HL-60/S4 treated with phorbol 12-myristate 13-acetate at 8.2 ng/mL for 4 days and 3 days (cell line): ENCODE results near the gene OMP.

Experiments used
- in situ Hi-C: fragments of 300-500 bp; cut with MboI; formaldehyde crosslinking; loops from 2 replicates; pipeline ENCODE4 v1.15.0; 2022; ENCODE audit warnings: low sequenced_read_pairs

The OMP gene

DNA sequence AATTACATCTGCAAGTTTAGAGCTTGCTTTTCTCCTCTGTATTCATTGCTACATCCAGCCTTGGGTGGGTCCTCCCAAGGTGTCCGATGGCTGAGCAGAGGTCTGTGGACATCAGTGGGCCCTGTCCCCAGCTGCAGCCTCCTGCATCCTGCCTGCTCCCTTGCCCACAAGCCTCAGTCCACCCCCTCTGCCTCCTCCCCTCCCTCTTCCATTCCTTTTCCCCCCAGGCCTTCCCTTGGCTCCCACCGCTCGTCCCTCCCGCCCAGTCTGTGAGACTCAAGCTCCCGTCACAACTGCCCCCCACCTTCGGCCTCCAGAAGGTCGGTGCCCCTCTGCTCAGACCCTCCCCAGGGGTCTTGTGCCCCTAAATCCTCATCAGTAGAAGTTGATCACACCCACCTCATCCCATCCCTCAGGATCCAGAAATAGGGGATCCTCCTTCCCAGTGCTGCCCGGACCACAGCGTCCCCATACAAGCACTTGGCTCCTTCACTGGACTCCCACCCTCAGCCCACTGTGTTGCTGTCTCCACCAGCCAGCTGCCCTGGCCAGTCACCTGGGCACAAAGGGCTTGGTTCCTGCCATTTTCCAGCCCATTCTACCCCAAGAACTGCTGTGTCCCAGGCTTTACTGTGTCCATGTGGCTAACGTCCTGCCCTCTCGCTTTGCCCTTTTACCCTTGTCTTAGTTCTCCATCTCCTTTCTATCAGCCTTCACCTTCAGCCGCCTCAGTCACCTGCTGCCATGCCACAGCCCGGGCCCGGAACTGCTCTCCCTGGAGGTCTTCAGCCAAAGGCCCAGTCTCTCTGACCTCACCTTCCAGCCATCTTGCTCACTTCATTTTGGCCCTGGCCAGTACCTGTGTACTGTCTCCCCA lies 2.2 kb upstream of the OMP start:
- in situ Hi-C loops = no loop called here

DNA sequence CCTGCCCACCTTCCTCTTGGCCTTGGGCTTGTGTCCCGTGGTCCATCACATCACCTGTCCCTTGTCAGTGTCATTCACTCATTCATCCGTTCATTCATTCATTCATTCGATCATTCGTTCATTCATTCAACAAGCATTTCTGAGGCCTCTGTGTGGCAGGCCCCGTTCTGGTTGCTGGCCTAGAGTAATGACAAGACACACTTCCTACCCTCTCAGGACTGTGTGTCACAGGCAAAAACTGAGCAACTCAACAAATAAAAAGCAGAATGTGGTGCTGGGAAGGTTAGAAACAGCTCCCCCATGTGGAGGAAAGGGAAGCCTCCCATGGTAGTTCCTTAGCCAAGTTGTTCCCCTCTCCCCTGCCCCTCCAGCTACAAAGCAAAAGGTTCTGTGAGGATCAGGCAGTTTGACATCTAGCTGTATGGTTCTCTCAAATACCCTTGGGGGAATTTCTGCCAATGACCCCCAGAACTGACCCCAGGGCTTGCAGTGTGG lies 1.6 kb upstream of the OMP start:
- in situ Hi-C loops = no loop called here

DNA sequence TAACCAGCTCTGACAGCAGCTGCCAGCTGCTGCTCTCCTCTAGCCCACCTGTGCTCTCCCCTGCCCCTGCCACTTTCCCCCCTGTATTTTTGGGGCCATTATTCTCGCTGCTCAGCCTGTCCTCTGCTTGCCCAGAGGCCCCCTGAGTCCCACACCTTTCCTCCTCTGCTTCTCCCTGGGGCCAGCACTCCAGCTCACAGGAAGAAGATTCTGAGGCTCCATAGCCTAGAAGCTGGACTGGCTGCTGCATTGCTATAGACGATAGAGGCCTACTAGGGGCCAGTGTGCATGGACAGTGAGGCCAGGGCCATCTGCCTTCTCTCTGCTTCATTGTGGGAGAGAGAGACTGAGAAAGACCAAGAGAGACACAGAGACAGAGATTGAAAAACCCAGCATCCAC lies 679 bp downstream of the OMP start:
- in situ Hi-C loops = no loop called here

DNA sequence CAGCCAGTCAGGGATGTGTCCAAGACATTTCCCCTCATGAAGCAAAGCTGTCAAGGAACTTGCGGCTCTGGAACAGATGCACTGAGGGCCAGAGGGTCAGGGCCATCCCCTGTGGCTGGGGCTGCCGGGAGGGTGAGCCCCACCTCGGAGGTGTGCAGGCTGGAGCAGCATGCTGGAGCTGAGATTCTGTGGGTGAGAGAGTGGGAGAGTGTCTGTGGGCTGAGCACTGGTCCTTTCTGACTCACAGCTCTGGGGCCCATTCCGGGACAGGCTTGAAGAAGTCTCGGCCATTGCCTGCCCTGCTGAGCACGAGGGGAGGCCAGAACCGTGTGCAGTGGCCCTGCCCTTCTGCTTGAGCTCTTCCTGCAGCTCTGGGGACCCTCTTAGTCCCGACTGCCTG lies 2.1 kb downstream of the OMP start:
- in situ Hi-C loops = no loop called here

DNA sequence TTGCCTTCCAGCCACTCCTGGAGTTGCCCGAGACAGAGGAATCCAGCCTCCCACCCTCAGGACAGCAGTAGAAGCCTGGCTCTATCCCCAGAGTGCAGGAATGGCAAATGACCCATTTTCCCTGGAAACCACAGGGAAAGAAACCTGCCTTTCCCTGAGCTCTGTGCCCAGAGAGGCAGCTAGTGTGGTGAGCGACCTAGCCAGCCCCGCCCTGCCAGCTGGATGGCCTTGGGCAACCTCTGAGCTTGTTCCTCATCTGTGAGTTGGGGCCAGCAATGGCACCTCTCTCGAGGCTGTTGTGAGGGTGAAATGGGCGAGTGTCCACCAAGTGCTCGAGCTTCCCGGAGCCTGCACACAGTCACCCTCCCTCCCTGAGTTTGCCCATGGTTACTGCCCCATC lies 3.7 kb downstream of the OMP start:
- in situ Hi-C loops = no loop called here

DNA sequence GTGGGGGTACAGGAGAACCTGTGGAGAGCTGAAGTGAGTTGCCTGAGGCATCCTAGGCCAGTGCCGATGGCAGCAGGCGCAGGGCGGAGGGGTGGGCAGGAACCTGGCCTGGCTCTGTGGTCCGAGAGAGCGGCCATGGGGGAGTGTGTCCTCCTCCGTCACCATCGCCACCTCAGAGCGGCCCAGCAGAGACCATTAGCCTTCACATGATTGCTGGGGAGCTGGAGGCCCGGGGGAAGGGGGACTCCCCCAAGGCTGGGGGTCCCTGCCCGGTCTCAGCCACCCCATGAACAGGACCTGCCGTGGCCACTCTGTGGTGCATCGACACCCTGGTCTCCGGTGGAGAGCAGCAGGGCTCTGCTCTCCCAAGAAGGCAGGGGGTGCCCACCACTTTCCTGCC lies 4.1 kb downstream of the OMP start:
- in situ Hi-C loops = no loop called here

DNA sequence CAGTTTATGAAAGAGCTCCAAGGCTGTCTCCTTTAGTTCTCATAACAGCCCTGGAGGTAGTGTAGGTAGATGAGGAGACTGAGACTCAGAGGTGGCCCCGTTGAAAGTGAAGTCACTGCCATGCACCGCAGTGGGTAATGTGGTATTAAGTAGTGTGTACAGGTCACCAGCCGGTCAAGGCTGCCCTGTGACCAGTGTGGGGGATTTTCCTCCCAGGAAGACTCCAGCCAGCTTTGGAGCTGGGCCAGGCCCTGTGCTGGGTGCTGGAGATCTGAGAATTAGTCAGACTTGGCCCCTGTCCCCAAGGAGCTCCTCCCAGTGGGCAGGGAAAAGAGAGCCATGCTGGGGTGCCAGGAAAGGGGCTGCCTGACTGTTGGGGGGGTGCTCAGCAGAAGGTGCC lies 5.3 kb downstream of the OMP start:
- in situ Hi-C loops = no loop called here

DNA sequence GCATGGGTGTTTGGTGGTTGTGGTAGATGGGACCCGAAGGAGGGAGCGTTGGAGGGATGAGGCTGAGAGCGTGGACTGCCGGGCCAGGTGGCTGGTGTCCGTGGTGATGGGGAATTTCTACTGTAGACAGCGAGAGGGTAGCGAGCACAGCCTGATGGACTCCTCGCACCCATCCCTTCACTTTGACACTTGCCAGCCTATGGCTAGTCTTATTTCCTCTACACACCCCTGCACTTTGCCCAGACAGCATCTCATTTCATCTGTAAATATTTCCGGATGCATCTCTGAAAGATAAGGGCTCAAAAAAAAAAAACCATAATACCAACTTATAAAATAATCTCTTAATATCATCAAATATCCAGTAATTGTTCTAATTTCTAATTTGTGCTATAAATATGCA lies 5.8 kb downstream of the OMP start:
- in situ Hi-C loops = no loop called here

DNA sequence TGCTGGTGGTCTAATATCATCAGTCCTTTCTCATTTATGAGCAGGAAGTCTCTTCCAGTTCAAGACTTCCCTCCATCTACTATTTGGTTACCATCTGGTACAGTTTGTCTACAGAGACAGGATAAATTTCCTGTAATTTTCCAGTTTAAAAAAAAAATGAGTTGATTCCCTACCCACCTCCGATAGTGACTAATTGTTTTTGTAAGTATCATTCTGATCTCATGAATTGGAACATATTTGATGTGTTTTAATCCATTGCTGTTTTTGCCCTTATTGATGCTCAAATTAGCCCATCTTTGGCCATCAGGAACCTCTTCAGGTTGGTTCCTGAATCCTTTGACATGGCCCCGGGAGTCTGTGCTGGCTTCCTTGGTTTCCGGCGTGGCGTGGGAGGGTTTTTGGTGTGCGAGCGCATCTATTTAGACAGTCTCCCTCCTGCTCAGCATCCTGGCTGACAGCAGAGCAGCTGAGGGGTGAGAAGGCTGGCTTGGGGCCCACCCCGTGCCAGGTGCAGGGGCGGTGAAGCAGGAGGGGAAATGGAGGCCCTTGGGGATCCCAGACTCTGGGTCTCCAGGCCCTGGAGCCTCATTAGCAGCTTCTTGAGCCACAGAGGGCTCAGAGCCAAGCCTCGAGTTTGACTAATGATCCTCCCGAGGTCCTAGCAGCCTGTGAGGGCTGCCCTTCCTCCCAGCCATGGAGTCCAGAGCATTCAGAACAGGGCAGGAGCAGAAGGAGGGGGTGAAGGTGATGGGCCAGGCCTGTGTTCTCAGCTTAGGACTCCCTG lies 6.8 kb downstream of the OMP start:
- in situ Hi-C loops = no loop called here

DNA sequence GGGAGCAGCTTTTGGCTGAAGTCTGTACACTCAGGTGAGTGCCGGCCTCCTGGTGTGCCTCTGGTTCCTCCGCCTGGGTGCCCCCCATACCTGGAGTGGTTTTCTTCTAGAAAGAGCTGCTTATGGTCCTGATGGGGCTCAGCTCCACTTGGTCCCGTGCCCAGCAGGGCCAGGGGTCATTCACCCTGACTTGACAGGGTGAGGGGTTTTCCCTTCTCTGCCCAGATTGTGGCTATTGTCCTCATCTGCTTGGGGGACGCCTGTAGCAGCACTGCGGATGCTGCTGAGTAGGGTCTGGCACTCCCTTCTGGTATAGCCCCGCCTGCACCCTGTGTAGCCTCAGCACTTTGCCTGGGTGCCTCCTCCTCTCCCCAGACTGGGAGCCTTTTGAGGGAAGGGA lies 8.2 kb downstream of the OMP start:
- in situ Hi-C loops = no loop called here

DNA sequence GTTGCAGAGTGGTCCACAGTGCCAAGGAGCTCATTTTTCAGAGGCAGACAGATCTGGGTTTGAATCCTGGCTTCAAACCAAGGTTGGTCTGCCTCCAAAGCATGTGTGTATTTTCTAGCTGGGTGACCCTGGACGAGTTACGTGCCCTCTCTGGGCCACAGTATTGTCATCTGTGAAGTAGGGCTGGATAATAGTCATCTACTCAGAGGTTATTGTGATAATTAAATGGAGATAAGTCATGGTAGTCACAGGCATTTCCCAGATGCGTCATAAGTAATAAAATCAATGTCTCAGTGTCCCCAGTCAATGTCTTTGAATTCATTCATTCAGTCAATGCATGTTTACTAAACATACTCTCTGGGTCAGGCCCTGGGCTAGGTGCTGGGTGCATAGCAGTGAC lies 8.6 kb downstream of the OMP start:
- in situ Hi-C loops = no loop called here

DNA sequence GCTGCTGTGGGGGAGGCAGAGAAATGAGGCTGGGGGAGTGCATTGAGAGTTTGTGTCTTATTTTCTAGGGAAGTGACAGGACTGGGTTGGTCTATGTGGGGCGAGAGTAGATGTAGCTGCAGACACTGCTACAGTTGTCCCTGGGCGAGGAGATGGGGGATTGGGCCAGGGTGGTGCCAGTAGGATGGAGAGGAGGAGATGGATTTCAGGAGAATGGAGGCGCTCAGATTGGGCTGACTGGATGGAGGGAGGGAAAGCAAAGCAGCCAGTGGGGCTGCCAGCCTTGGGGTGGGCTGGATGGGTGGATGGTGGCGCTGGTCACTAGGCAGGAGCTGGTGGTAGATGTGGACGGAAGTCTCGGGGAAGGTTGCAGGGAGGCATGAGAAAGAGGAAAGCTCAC lies 9.3 kb downstream of the OMP start:
- in situ Hi-C loops = no loop called here

DNA sequence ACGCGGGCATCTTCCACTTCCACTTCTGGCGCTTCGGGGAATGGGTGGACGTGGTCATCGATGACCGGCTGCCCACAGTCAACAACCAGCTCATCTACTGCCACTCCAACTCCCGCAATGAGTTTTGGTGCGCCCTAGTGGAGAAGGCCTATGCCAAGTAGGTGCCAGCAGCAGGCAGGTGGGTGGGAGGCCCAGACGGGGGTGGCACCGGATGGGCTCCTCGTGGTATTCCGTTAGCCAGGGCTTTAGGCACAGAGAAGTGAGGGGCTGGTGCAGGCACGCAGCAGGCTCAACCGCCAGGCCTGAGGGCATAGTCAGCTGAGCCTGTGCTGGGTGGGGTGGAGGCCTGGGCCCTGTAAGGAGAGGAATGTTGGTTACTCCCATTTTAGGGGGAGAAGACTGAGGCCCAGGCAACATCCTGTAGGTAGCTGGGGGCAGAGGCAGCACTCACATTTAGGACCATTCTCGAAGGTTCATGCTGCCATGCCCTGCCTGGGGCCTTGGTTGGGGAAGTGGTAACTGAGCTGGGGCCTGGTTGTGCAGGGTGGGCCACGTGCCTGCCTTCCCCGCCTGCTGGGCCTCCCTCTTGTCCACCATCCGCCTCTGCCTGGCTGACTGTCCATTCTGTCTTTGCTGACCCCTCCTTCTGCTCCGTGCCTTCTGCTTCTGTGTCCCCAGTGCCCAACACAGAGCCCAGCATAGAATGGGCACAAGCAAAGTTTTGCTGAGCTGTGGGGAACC lies 10.2 kb downstream of the OMP start:
- in situ Hi-C loops = no loop called here

DNA sequence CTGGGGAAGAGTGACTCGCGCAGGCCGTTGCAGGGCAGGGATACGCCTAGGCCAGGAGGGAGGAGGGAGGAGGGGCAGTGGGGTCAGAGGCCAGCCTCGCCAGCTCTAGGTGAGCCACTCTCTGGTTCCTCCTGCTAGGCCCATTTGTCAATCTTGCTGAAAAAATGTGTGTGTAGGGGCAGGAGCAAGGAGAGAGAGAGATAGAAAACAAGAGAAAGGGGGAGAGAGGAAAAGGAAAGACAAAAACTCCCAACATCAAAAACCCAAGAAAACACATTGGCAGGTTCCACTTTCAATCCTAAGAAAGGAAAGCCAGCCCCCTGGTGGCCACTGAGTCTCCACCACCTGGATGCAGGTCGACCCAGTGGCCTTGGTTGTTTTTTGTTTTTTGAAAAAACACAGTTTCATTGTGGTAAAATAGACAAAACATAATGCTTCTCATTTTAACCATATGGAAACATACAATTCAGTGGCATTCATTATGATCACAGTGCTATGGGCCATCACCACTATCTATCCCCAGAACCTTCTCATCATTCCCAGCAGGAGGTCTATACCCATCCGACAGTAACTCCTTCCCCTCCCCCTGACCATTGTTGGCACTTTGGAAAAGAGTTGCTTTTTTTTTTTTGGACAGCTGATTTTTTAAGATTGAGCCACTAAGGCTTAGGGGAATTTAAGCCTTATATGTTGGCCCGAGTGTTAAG lies 10.9 kb downstream of the OMP start:
- in situ Hi-C loops = no loop called here

DNA sequence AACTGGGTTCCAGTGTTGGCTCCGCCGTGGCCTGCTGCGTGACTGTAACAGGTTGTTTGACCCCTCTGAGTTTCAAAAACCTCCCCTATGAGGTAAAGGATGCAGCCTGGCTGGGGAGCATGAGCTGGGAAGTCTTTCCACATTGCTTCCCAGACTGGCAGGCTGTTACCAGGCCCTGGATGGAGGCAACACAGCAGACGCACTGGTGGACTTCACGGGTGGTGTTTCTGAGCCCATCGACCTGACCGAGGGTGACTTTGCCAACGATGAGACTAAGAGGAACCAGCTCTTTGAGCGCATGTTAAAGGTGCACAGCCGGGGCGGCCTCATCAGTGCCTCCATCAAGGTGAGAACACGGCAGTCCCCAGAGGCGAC lies 11.4 kb downstream of the OMP start:
- in situ Hi-C loops = no loop called here

DNA sequence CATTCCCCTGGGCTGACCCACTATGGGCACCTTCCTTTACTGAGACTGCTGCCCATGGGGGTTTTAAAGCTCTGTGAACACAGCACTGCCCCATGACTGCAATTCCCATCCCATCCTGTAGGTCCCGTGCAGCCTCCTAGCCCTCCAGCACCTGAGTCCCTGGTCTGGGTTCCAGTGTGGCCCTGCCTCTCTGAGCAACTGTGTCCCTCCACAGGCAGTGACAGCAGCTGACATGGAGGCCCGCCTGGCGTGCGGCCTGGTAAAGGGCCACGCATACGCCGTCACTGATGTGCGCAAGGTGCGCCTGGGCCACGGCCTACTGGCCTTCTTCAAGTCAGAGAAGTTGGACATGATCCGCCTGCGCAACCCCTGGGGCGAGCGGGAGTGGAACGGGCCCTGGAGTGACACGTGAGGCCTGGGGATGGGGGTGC lies 12.6 kb downstream of the OMP start:
- in situ Hi-C loops = no loop called here

DNA sequence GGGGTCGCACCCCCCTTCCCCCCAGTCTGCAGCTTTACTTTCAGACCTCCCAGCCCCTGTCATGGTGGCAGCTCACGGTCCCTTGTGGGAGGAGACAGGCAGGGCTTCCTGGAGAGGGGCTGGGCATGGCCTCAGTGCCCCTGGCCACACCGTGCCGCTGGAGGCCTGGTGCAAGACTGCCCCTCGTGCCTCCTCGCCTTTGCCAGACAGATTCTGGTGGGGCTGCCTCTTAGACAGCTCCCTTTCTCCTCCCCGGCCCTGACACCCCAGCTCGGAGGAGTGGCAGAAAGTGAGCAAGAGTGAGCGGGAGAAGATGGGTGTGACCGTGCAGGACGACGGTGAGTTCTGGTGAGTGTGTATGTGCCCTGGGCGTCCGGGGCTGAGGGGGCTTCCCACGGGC lies 13.3 kb downstream of the OMP start:
- in situ Hi-C loops = no loop called here

DNA sequence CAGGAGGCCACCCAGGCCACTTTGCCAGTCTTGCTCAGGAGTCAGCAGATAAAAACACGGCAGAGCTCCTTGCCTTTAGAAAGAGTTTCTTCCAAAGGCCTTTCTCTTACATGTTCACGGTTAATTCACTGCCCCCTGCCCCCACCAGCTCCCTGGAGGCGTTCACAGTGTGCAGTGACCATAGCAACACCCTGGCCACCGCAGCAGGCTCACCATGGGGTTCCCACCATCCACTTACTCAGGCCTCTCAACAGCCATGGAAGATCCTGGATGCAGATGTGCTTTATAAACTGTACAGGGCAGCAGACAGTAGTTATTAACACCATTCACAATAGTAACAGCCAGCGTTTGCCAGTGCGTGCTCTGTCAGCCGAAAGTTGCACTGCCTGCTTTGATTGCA lies 14.9 kb downstream of the OMP start:
- in situ Hi-C loops = no loop called here

DNA sequence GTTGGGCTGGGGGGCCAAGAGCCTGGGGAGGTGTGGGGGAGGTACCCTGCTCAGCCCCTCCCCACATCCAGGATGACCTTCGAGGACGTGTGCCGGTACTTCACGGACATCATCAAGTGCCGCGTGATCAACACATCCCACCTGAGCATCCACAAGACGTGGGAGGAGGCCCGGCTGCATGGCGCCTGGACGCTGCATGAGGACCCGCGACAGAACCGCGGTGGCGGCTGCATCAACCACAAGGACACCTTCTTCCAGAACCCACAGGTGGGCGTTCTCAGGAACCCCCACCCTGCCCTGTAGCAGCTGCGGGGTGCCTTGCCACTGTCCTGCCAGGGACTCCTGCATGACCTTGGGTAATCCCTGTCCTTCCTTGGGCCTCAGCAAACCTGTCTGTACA lies 15.4 kb downstream of the OMP start:
- in situ Hi-C loops = no loop called here

DNA sequence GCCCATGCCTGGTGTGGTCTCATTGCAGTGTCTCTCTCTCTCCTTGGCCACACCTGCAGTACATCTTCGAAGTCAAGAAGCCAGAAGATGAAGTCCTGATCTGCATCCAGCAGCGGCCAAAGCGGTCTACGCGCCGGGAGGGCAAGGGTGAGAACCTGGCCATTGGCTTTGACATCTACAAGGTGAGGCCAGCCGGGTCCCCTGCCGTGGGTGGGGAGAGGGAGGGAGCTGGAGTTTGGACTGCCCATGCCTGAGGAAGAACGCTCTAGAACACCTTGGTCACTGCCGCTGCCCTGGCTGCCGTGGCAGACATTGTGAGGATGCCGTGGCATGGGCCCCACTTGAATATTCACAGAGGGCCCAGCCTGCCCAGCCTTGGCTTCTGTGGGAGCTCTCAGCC lies 16.3 kb downstream of the OMP start:
- in situ Hi-C loops = no loop called here

DNA sequence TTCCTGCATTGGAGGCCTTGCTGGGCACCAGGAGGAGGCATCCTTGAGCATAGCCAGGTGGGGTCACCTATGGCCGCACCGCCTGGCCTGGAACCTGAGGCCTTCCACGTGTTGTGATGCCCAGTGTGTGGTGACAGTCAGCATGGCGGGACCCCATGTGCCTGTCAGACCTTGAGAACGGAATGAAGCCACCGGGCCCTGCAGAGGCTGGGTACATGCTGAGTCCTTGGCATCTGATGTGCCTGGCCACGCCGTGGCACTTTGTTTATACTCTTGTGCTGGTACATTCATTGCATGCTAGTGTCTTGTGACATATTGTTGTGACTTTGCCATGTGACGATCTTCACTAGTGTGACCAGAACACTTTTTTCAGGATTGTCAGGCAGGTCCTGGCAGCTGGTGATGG lies 16.9 kb downstream of the OMP start:
- in situ Hi-C loops = no loop called here
